Endothelial cell of umbilical vein (primary cell): ENCODE measurements around the gene FOXO1. TPM values are rescaled to one million over a fixed set of nuclear protein-coding genes. Genes with fewer than 3 reads are reported as not detected.

Experiments used
- BruUV-seq: library from RNA; stranded (reverse); fragments of 400-500 nt; replicated peaks from 2 replicates; lab custom pipeline; 2021; lab: Mats Ljungman, UMichigan
- CTCF ChIA-PET: fragments of 300-600, 350-600 bp; sonication (Branson Sonifier 250); formaldehyde crosslinking; loops from one replicate; lab custom pipeline; 2021; ENCODE audit warnings: antibody characterized with exemption, inconsistent platforms; lab: Charles Lee
- POLR2A ChIA-PET: fragments of 300-600, 350-600 bp; sonication (Branson Sonifier 250); formaldehyde crosslinking; loops from one replicate; lab custom pipeline; 2021; ENCODE audit warnings: antibody characterized with exemption, inconsistent platforms; lab: Charles Lee
- DNase-seq: peaks from one replicate; pipeline ENCODE4 v3.0.0-alpha.2; 2011; ENCODE audit warnings: low read depth, low spot score
- FAIRE-seq: peaks from 2 replicates; lab custom pipeline; 2011; peaks lifted over from hg19 to GRCh38; lab: Jason Lieb, UNC
- H2AFZ ChIP-seq: 2 replicates; pipeline ENCODE4 v1.6.0; 2012; ENCODE audit warnings: low read depth, low read length, control low read depth, inconsistent platforms
- H3K27ac ChIP-seq: 2 replicates; pipeline ENCODE4 v1.5.1; 2011; ENCODE audit warnings: low read depth, mild to moderate bottlenecking, control low read depth, low read length, moderate library complexity; ENCODE audit not compliant: insufficient read depth
- H3K27me3 ChIP-seq, 2 experiments: 2 replicates each; pipeline versions ENCODE4 v1.6.0 to v1.6.1; 2011; ENCODE audit warnings: low read length in 2 of 2, mixed read lengths in 1 of 2; ENCODE audit not compliant: control insufficient read depth in 2 of 2, insufficient read depth in 2 of 2
- H3K36me3 ChIP-seq, 2 experiments: 2 replicates in 1 of 2; 3 replicates in 1 of 2; pipeline ENCODE4 v1.5.1; 2011; ENCODE audit warnings: low read length in 2 of 2, mild to moderate bottlenecking in 1 of 2, moderate library complexity in 1 of 2; ENCODE audit not compliant: control insufficient read depth in 2 of 2, insufficient read depth in 2 of 2; ENCODE audit errors: extremely low read depth in 1 of 2
- H3K4me1 ChIP-seq: 3 replicates; pipeline ENCODE4 v1.5.1; 2011; ENCODE audit warnings: mild to moderate bottlenecking, low read length; ENCODE audit not compliant: control insufficient read depth, insufficient read depth; ENCODE audit errors: extremely low read depth
- H3K4me2 ChIP-seq: 2 replicates; pipeline ENCODE4 v1.6.1; 2011; ENCODE audit warnings: low read length, control low read depth, mixed read lengths; ENCODE audit not compliant: insufficient read depth
- H3K4me3 ChIP-seq, 3 experiments: fragments of 200-600 bp in 1 of 3; sonication (generic), shearing (Covaris generic) in 1 of 3; replicated peaks in 1 of 3; 2 replicates each; pipeline ENCODE4 v1.5.1; 2011 to 2016; ENCODE audit warnings: control low read depth in 3 of 3, low read length in 3 of 3, mild to moderate bottlenecking in 2 of 3, inconsistent platforms in 1 of 3, low read depth in 1 of 3, moderate library complexity in 1 of 3; ENCODE audit not compliant: insufficient read depth in 1 of 3
- H3K79me2 ChIP-seq: 2 replicates; pipeline ENCODE4 v1.6.0; 2012; ENCODE audit warnings: low read length, inconsistent platforms; ENCODE audit not compliant: control insufficient read depth, insufficient read depth
- H3K9ac ChIP-seq: replicated peaks from 2 replicates; pipeline ENCODE3; 2011; ENCODE audit warnings: low read length, control low read depth; ENCODE audit not compliant: insufficient read depth; ENCODE audit errors: extremely low read depth
- H3K9me1 ChIP-seq: replicated peaks from 3 replicates; pipeline ENCODE4 v1.6.0; 2011; ENCODE audit warnings: mild to moderate bottlenecking, low read length; ENCODE audit not compliant: control insufficient read depth, insufficient read depth; ENCODE audit errors: extremely low read depth
- H3K9me3 ChIP-seq: replicated peaks from 2 replicates; pipeline ENCODE4 v1.5.1; 2012; ENCODE audit warnings: low read length, inconsistent platforms; ENCODE audit not compliant: control insufficient read depth, insufficient read depth
- H4K20me1 ChIP-seq: replicated peaks from 2 replicates; pipeline ENCODE3; 2011; ENCODE audit warnings: mild to moderate bottlenecking, low read length; ENCODE audit not compliant: control insufficient read depth, insufficient read depth; ENCODE audit errors: extremely low read depth
- EZH2 ChIP-seq: IDR thresholded peaks from 2 replicates; pipeline ENCODE4 v1.6.1; 2012; ENCODE audit warnings: borderline replicate concordance, low read depth, mild to moderate bottlenecking, moderate library complexity, low read length, inconsistent platforms; ENCODE audit not compliant: severe bottlenecking
- FOS ChIP-seq: IDR thresholded peaks from 2 replicates; pipeline ENCODE4 v1.6.1; 2011; ENCODE audit warnings: mild to moderate bottlenecking, low read length, moderate library complexity, borderline replicate concordance; ENCODE audit not compliant: insufficient read depth
- JUN ChIP-seq: IDR thresholded peaks from 2 replicates; pipeline ENCODE4 v1.6.1; 2011; ENCODE audit warnings: borderline replicate concordance, low read depth; ENCODE audit not compliant: insufficient read length, insufficient read depth
- MAX ChIP-seq: IDR thresholded peaks from 2 replicates; pipeline ENCODE4 v1.6.1; 2011; ENCODE audit not compliant: insufficient read depth, insufficient read length
- POLR2AphosphoS5 ChIP-seq: IDR thresholded peaks from 2 replicates; pipeline ENCODE4 v1.6.1; 2012; ENCODE audit warnings: low read depth, mild to moderate bottlenecking, control low read depth, low read length, moderate library complexity; ENCODE audit not compliant: insufficient read depth
- dilution Hi-C: fragments of 300-500 bp; cut with MboI; formaldehyde crosslinking; loops from one replicate; pipeline ENCODE4 v1.15.0; 2019; ENCODE audit warnings: low sequenced_read_pairs; ENCODE audit not compliant: extremely low pct_ligation_motif_present
- intact Hi-C: fragments of 100-400 bp; cut with micrococcal nuclease; formaldehyde crosslinking; loops from one replicate; pipeline ENCODE4 v1.10.0; 2022
- polyA plus RNA-seq, 4 experiments: library from polyadenylated mRNA; depleted of rRNA in 3 of 4; stranded (reverse) in 3 of 4; unstranded in 1 of 4; fragments of >200 nt; gene quantifications; 2 replicates each; pipeline versions ENCODE4 v1.2.1 to v1.2.3, GENCODE V29; 2011 to 2012; ENCODE audit warnings: missing spikeins in 1 of 4
- total RNA-seq: library from RNA; stranded (reverse); gene quantifications from 2 replicates; pipeline ENCODE4 v1.2.3, GENCODE V29; 2021
- TF ChIP-seq, protein P1 (sequence below), 2 donors: IDR thresholded peaks; 1 replicate in 1 of 2; 2 replicates in 1 of 2; pipeline ENCODE4 v1.5.1; 2011; ENCODE audit warnings: low read length in 2 of 2, mild to moderate bottlenecking in 2 of 2, moderate library complexity in 2 of 2, control low read depth in 1 of 2, inconsistent platforms in 1 of 2, low read depth in 1 of 2; ENCODE audit not compliant: insufficient read depth in 1 of 2; ENCODE audit errors: extremely low read depth in 1 of 2

FOXO1 gene
- total and polyA plus RNA-seq, 2 donors (not counting 3 experiments of a cell fraction or from before 2014, with no cell fraction given), result 44.7 to 48.5 TPM

GRCh38 chr13:40508127-40508526 lies 158.3 kb downstream of the FOXO1 start:
- intact Hi-C loops (loop anchor here (1.0 to 10.0 kb wide), 3 partner anchors 314 to 723 kb away; no protein-coding TSS in a partner anchor), dilution Hi-C loops (no loop called here)
- POLR2A ChIA-PET, result no interaction called here
- H2AFZ ChIP-seq, result no peak overlapping the region
- H3K4me3 ChIP-seq, result no peak overlapping the region
- no peaks in the 10 kb centered on the region for H3K79me2 ChIP-seq
- no peaks in the 10 kb centered on the region for H3K9me3 ChIP-seq
- FAIRE-seq (peak; percentile 47), DNase-seq (peak; percentile 96)
- no peaks in the 10 kb centered on the region for H4K20me1 ChIP-seq
- CTCF ChIA-PET, result interaction anchor here (1.0 to 1.6 kb wide), 8 partner anchors 15 to 439 kb away, joined by 3 to 8 read pairs (median 4); no protein-coding TSS in a partner anchor
- no peaks in the 10 kb centered on the region for H3K36me3 ChIP-seq
- peaks cover 50% of the 10 kb centered on the region for H3K4me1 ChIP-seq
- H3K9ac ChIP-seq, result peak overlapping the region; percentile 51
- no peak for TF ChIP-seq MAX
- TF ChIP-seq, protein P1, sequence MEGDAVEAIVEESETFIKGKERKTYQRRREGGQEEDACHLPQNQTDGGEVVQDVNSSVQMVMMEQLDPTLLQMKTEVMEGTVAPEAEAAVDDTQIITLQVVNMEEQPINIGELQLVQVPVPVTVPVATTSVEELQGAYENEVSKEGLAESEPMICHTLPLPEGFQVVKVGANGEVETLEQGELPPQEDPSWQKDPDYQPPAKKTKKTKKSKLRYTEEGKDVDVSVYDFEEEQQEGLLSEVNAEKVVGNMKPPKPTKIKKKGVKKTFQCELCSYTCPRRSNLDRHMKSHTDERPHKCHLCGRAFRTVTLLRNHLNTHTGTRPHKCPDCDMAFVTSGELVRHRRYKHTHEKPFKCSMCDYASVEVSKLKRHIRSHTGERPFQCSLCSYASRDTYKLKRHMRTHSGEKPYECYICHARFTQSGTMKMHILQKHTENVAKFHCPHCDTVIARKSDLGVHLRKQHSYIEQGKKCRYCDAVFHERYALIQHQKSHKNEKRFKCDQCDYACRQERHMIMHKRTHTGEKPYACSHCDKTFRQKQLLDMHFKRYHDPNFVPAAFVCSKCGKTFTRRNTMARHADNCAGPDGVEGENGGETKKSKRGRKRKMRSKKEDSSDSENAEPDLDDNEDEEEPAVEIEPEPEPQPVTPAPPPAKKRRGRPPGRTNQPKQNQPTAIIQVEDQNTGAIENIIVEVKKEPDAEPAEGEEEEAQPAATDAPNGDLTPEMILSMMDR (IDR thresholded peaks at IDR 0.05; ENCODE audit: extremely low read depth in 1 of 2, insufficient read depth in 1 of 2, low read depth in 1 of 2, low read length in 2 of 2), result no peak
- no peak for TF ChIP-seq POLR2AphosphoS5
- TF ChIP-seq EZH2, result no peak
- TF ChIP-seq FOS, result no peak
- peak; percentile 73 for TF ChIP-seq JUN
- H3K4me2 ChIP-seq, result no peak overlapping the region
- no TSS peak for BruUV-seq
- H3K27ac ChIP-seq, result peak overlapping the region; percentile 74
- no peaks in the 10 kb centered on the region for H3K27me3 ChIP-seq
- H3K9me1 ChIP-seq, result no peaks in the 10 kb centered on the region
